Sigmoid colon (tissue), 7 donors: Measurements from ENCODE around the gene PKHD1. TPM values are rescaled to one million over a fixed set of nuclear protein-coding genes. Genes with fewer than 3 reads are reported as not detected.

Source experiments
- DNase-seq: peaks from one replicate; pipeline ENCODE4 v3.0.0-alpha.2; 2019
- H3K27ac ChIP-seq, 4 donors: fragments of 200-600 bp; sonication (generic); one replicate each; pipeline ENCODE4 v1.5.1; 2016 to 2019; ENCODE audit warnings: mild to moderate bottlenecking in 1 of 4
- H3K27me3 ChIP-seq, 3 donors: fragments of 200-600 bp; sonication (generic); one replicate each; pipeline ENCODE4 v1.5.1; 2019; ENCODE audit warnings: mild to moderate bottlenecking in 1 of 3
- H3K36me3 ChIP-seq, 4 donors: fragments of 200-600 bp; sonication (generic); one replicate each; pipeline ENCODE4 v1.5.1; 2016 to 2019
- H3K4me1 ChIP-seq, 4 donors: fragments of 200-600 bp; sonication (generic); one replicate each; pipeline ENCODE4 v1.5.1; 2017 to 2019
- H3K4me3 ChIP-seq, 4 donors: fragments of 200-600 bp; sonication (generic); one replicate each; pipeline ENCODE4 v1.5.1; 2017 to 2019; ENCODE audit warnings: mild to moderate bottlenecking in 2 of 4, moderate library complexity in 1 of 4
- H3K9me3 ChIP-seq, 4 donors: fragments of 200-600 bp in 3 of 4; sonication (generic) in 3 of 4; one replicate each; pipeline versions ENCODE4 v1.5.1 to v1.6.1; 2013 to 2019
- CTCF ChIP-seq, 4 experiments: fragments of 450-650 bp in 3 of 4; fragments of 200-600 bp in 1 of 4; IDR thresholded peaks; one replicate each; pipeline ENCODE4 v1.5.1; 2016 to 2019; ENCODE audit warnings: antibody characterized with exemption in 4 of 4, mild to moderate bottlenecking in 3 of 4, moderate library complexity in 2 of 4
- EP300 ChIP-seq, 4 donors: sonication (generic); formaldehyde crosslinking; IDR thresholded peaks; one replicate each; pipeline ENCODE4 v1.6.1; 2017; ENCODE audit warnings: antibody characterized with exemption in 4 of 4
- POLR2A ChIP-seq, 2 donors: fragments of 450-650 bp; IDR thresholded peaks; one replicate each; pipeline ENCODE4 v1.6.1; 2016; ENCODE audit warnings: antibody characterized with exemption in 2 of 2, mild to moderate bottlenecking in 2 of 2, moderate library complexity in 2 of 2
- POLR2AphosphoS5 ChIP-seq, 4 donors: sonication (generic); formaldehyde crosslinking; IDR thresholded peaks; one replicate each; pipeline ENCODE4 v1.6.1; 2017; ENCODE audit warnings: antibody characterized with exemption in 4 of 4
- WGBS, 2 donors: extraction: QIAGEN DNeasy Blood & Tissue Kit; methylation state at CpG; one replicate each; pipeline ENCODE4 v1.1.7; 2013; 5-methylcytosine and 5-hydroxymethylcytosine counted together
- intact Hi-C: fragments of 100-400 bp; cut with DNase I; formaldehyde crosslinking; loops from one replicate; pipeline ENCODE4 v1.15.1; 2023
- polyA plus RNA-seq, 3 donors: library from polyadenylated mRNA; stranded (reverse); fragments of 200-250 nt; gene quantifications; one replicate each; pipeline ENCODE4 v1.2.3, GENCODE V29; 2013
- total RNA-seq, 4 donors: library from RNA; depleted of rRNA; stranded (reverse); fragments of >200 nt; gene quantifications; one replicate each; pipeline ENCODE4 v1.1.0, GENCODE V29; 2016
- donor health status: healthy with polysubstance abuse.
- donor health status: Bipolar disorder and iron deficiency.
- donor health status: healthy.

Gene PKHD1
- total and polyA plus RNA-seq, 7 donors, result under 0.01 to 0.66 (median under 0.01) TPM; not detected in 2

GRCh38 chr6:51788121-51788520 is 299.3 kb downstream of the PKHD1 start:
- TF ChIP-seq EP300 (IDR thresholded peaks at IDR 0.05) (no peak), POLR2AphosphoS5 (IDR thresholded peaks at IDR 0.05) (no peak), POLR2A (IDR thresholded peaks at IDR 0.05) (no peak), CTCF (IDR thresholded peaks at IDR 0.05) (no peak)
- intact Hi-C loops, result no loop called here
- 63 to 76% methylated on average over 1 of the region's 1 CpG for whole genome bisulfite sequencing, 2 donors
- no peak overlapping the region for H3K27ac ChIP-seq
- H3K4me1 ChIP-seq, result no peaks in the 10 kb centered on the region
- H3K36me3 ChIP-seq, result no peaks in the 10 kb centered on the region
- no peaks in the 10 kb centered on the region for H3K27me3 ChIP-seq
- no peak overlapping the region for H3K4me3 ChIP-seq
- DNase-seq, result no peak
- no peaks in the 10 kb centered on the region for H3K9me3 ChIP-seq

GRCh38 chr6:51778666-51779065 is 308.7 kb downstream of the PKHD1 start:
- Histone ChIP-seq H3K27ac (no peak overlapping the region), H3K27me3 (no peaks in the 10 kb centered on the region), H3K36me3 (no peaks in the 10 kb centered on the region), H3K4me3 (no peak overlapping the region), H3K9me3 (no peaks in the 10 kb centered on the region), H3K4me1 (no peaks in the 10 kb centered on the region)
- no peak for DNase-seq
- WGBS, 2 donors, result 47 to 53% methylated on average over 2 of the region's 2 CpGs
- intact Hi-C loops, result no loop called here
- TF ChIP-seq POLR2AphosphoS5 (IDR thresholded peaks at IDR 0.05) (no peak), CTCF (IDR thresholded peaks at IDR 0.05) (no peak), EP300 (IDR thresholded peaks at IDR 0.05) (no peak), POLR2A (IDR thresholded peaks at IDR 0.05) (no peak)

- H3K27ac ChIP-seq, result no peak overlapping the region
- H3K4me3 ChIP-seq, result no peak overlapping the region
- 80 to 82% methylated on average over 5 of the region's 5 CpGs for WGBS, 2 donors
- DNase-seq, result no peak
- no peaks in the 10 kb centered on the region for H3K9me3 ChIP-seq
- intact Hi-C loops, result no loop called here
- H3K27me3 ChIP-seq, result no peaks in the 10 kb centered on the region
- no peaks in the 10 kb centered on the region for H3K4me1 ChIP-seq
- TF ChIP-seq POLR2A (IDR thresholded peaks at IDR 0.05) (no peak), CTCF (IDR thresholded peaks at IDR 0.05) (no peak), EP300 (IDR thresholded peaks at IDR 0.05) (no peak), POLR2AphosphoS5 (IDR thresholded peaks at IDR 0.05) (no peak)
- no peaks in the 10 kb centered on the region for H3K36me3 ChIP-seq
Observed at GRCh38 chr6:51777618-51778017, 309.8 kb downstream of the PKHD1 start.

- Histone ChIP-seq H3K9me3 (no peaks in the 10 kb centered on the region), H3K4me1 (no peaks in the 10 kb centered on the region), H3K4me3 (no peak overlapping the region), H3K36me3 (no peaks in the 10 kb centered on the region), H3K27me3 (no peaks in the 10 kb centered on the region), H3K27ac (no peak overlapping the region)
- DNase-seq, result no peak
- intact Hi-C loops, result no loop called here
- TF ChIP-seq POLR2AphosphoS5 (IDR thresholded peaks at IDR 0.05) (no peak), EP300 (IDR thresholded peaks at IDR 0.05) (no peak), POLR2A (IDR thresholded peaks at IDR 0.05) (no peak), CTCF (IDR thresholded peaks at IDR 0.05) (no peak)
Observed at GRCh38 chr6:51775942-51776860, 311.2 kb downstream of the PKHD1 start.
